Measurements from ENCODE around the gene WDR86. TPM values are rescaled to one million over a fixed set of nuclear protein-coding genes. Genes with fewer than 3 reads are reported as not detected.

The WDR86 gene
- total RNA-seq, 4 donors from 2014 or later = 17.2 to 41.5 (median 22.1) TPM

DNA sequence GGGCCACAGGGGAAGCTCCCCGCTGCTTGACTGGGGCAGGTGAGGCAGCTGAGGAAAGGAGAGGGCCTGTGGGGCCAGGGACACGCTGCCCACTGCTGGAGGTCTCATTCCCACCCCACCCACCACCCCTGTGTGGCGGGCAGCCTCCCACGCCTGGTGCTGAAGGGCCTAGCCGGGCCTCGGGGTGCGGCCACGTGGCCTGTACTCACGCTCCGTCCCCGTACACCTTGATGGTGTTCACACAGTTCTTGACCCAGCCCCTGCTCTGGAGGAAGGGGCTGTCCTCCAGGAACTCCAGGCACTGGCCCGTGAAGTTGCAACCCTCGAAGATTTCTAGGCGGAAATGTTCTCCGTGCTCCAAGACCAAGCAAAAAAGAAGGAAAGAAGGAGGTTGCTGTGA lies 26.1 kb upstream of the WDR86 start:
- no peak for ATAC-seq (ENCODE audit: low FRiP score)
- DNase-seq (ENCODE audit: low spot score) = no peak
- TF ChIP-seq, protein P1, sequence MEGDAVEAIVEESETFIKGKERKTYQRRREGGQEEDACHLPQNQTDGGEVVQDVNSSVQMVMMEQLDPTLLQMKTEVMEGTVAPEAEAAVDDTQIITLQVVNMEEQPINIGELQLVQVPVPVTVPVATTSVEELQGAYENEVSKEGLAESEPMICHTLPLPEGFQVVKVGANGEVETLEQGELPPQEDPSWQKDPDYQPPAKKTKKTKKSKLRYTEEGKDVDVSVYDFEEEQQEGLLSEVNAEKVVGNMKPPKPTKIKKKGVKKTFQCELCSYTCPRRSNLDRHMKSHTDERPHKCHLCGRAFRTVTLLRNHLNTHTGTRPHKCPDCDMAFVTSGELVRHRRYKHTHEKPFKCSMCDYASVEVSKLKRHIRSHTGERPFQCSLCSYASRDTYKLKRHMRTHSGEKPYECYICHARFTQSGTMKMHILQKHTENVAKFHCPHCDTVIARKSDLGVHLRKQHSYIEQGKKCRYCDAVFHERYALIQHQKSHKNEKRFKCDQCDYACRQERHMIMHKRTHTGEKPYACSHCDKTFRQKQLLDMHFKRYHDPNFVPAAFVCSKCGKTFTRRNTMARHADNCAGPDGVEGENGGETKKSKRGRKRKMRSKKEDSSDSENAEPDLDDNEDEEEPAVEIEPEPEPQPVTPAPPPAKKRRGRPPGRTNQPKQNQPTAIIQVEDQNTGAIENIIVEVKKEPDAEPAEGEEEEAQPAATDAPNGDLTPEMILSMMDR (IDR thresholded peaks at IDR 0.05) = no peak

DNA sequence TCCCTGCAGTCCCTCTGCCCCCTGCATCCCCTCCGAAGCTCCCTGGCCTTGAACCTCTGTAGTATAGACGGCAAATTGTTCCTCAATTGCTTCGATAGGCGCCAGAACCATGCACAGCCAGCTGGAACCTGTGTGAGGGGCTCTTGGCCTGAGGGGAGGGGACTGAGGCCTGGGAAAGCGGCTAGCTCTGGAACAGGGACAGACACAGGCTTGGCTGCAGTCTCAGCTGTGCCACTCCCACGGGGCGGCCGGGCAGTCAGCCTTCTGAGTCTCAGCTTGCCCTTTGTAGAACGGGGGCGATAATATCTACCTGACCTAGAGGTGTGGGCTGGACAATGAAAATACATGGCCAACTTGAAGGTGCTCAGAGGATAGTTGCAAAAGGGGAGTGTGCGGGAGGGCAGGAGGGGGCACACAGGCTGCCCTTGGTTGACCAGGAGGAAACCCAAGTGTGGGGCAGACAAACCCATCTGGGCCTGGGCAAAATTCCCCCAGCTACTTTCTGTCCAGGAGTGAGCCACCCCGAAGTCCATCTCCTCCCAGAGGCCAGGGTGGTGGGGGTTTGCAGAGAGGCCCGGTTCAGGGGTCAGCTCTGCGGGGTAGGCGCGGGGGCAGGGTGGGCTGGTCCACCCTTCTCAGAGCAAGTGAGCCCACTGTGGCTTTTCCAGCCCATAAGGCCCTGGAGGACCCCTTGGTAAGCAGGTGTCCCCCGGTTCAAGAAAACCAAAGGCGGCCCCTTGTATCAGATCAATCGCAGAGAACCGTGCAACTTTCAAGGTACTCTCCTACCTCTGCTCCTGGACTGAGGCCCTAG lies 25.5 kb upstream of the WDR86 start:
- TF ChIP-seq, protein P1 (IDR thresholded peaks at IDR 0.05) = no peak
- DNase-seq (ENCODE audit: low spot score) = no peak
- no peak for ATAC-seq (ENCODE audit: low FRiP score)

DNA sequence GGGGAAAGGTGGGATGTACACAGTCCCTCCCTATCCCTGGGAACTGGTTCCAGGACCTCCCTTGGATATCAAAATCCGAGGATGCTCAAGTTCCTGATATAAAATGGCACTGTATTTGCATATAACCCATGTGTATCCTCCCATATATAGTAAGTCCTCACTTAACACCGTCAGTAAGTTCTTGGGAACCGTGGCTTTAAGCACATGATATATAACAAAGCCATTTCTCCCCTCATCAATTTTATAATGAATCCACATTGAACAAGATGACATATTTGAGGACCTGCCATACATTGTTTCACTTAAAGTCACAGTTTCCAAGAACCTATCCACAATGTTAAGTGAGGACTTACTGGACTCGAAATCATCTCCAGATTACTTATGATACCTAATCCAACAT lies 24.7 kb upstream of the WDR86 start:
- no peak for ATAC-seq (ENCODE audit: low FRiP score)
- TF ChIP-seq, protein P1 (IDR thresholded peaks at IDR 0.05) = no peak

DNA sequence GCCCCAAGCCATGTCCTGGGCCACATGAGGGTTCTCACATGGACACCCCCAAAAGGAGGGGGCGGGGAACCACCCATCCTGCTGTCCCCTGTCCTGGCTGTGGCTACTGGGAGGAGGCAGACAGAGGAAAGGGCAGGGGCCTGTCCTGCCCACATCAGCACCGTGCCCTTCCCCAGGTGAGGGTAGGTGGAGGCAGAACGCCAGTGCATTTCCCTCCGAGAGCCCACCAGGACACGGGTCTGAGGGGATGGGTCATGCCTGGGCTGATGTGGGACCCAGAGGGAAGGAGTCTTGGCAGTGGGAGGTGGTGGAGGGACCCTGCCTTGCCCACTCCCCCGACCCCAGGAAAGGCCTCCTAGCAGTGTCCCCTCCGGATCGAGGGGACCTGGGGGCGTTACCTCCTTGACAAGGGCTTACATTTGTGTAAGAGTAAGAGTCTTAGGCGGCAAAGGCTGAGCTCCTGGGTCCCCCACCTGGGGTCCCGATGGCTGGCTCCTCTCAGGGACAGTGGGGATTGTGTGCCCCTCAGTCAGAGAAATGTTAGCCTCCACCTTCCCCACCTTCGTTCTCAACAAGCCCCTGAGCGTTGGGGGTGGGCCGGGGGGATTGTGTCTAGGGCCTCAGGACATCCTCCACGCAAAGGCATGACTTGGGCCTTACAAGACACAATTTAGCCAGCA lies 24.0 kb upstream of the WDR86 start:
- TF ChIP-seq, protein P1 (IDR thresholded peaks at IDR 0.05) = no peak
- DNase-seq (ENCODE audit: low spot score) (no peak), ATAC-seq (ENCODE audit: low FRiP score) (no peak)

More for the DNA sequence above, 24.7 kb upstream of the WDR86 start:
- DNase-seq (ENCODE audit: low spot score) = no peak

DNA sequence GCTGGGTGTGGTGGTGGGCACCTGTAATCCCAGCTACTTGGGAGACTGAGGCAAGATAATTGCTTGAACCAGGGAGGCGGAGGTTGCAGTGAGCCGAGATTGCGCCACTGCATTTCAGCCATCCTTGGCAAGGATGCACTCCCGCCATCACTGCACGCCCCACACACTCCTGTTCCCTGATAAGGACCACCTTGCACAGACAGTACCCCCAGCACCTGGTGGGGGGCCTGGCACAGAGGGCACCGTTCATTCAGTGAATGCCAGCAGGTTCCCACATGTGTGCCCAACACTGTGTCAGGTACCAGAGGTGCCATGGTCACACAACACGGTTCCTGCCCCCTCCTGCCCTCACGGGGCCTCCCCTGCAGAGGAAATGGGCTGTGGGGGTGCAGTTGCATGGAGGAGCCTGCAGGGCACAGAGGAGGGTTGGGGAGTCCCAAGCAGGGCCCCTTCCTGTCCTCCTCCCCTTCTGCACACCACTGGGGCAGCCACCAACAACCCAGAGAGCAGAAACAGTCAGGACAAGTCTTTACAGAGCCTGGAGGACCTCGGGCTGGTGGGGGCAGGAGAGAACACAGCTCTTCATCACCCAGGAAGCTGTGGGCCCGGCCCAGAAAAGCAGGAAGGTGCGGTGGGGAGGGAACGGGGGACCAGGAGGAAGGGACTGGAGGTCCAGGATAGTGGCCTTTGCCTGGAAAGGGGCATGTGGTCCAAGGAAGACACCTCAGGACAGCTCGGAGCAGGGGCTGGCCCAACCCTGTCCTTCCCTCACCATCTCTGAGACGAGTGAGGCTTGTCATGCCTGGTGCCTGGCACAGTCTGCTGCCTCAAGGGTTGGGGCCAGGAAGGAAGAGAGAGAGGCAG lies 23.1 kb upstream of the WDR86 start:
- no peak for DNase-seq (ENCODE audit: low spot score)
- no peak for ATAC-seq (ENCODE audit: low FRiP score)
- TF ChIP-seq, protein P1 (IDR thresholded peaks at IDR 0.05) = no peak

DNA sequence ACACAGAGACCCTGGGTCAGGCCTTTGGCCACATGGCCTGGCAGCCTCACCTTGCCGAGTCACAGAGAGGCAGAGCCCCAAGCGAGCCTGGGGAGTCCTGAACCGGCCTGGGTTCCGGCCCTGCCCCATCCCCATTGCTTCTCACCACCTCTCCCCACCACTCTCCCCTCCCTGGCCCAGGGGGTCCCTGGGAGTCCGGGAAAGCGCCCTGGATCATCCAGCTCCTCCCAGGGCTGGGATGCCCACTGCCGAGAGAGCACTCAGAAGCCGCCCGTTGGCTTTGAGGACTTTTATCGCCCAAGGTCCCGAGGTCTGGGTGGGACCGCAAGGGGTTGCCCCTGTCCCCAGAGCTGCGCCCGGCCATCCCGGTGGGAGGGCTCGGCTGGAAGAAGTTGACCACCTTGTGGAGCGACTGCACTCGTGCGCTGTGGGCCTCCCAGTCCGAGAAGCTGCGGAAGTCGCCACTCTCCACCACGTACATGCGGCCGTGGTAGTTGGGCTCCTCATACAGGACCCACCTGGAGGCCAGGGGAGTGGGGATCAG lies 22.0 kb upstream of the WDR86 start:
- DNase-seq (ENCODE audit: low spot score) (no peak), ATAC-seq (ENCODE audit: low FRiP score) (no peak)

More for the DNA sequence above, 22.0 kb upstream of the WDR86 start:
- TF ChIP-seq, protein P1 (IDR thresholded peaks at IDR 0.05) = no peak

Data from omental fat pad (tissue), 4 donors.